Heart left ventricle (tissue), 13 donors: ENCODE data around the gene C10orf62.

Source experiments
- CTCF ChIP-seq, 12 donors: fragments of 200-600 bp; sonication (generic) in 4 of 12; IDR thresholded peaks; one replicate each; pipeline versions ENCODE4 v1.5.0 to v1.8.0; 2018 to 2022; ENCODE audit warnings: antibody characterized with exemption in 12 of 12, mild to moderate bottlenecking in 5 of 12
- POLR2A ChIP-seq, 2 donors: fragments of 450-650 bp; IDR thresholded peaks; one replicate each; pipeline ENCODE4 v1.6.1; 2017; ENCODE audit warnings: antibody characterized with exemption in 2 of 2, mild to moderate bottlenecking in 2 of 2, moderate library complexity in 2 of 2
- donor health status: ischemic (EF 13 %, LVEDD 7.1; RV severe dilation, severe dysfunction).
- donor health status: DM: no; HTN: yes; CAD: no.
- donor health status: DM: no; HTN: no; CAD: no.
- donor health status: ischemic (EF 25% LVEDD 6.9; RV normal size, moderate dysfunction).
- donor health status: ischemic (EF 25% LVEDD 5.7; RV mildly dilated, moderate dysfunction).
- donor health status: ischemic (EF 35%, LVEDD 5.7; RV mildly dilated, moderate dysfunction).
- donor health status: nonischemic (EF 11% LVEDD 7.7; RV severe dilation, severe dysfunction).
- donor health status: DM: yes; HTN: yes; CAD: no.
- donor health status: PGD.
- donor health status: ischemic (EF 29% LVEDD 5.4; RV normal size, mild dysfunction).
- donor health status: nonischemic (EF 23%, LVEDD 6.1; RV moderate dilation, normal function).

DNA sequence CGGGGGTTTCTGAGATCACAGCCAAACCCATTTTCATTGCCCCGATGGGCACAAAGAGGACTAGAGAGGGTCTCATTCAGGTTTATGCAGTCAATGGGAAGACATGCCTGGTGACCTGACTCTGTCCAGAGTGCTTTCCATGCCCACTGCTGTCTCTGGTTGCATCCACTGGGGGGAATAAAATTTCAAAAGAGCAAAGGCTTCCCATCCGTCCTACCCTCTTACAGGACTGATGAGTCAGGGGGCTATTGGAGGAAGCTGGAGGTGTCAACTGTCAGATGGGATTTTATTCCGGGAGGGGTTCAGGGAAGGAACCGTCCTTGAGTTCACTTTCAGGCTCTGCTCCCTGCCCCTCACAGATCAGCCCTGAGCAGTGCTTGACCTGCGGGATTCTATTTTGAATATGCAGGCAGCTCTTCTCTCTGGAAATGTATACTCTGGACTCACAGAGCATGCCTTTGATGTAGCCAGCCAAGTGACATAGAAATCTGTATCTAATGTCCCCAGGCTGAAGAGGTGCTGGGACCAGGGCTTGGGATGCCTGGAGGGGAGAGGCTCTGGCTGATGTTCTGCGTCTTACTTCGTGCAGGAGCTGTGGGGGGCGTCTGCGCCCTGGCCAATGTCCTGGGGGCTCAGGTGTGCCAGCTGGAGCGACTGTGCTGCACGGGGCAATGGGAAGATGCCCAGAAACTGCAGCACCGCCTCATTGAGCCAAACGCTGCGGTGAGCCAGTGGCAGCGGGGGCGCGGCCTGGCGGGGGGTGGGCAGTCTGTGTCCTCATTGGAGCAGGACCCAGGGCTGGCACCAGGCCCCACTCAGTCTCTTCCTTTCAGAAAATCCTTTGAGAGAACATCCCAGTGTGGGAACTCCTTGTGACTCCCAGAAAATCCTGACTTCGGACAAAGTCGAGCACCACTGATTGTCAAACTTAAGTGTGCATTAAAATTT is 12.0 kb downstream of the C10orf62 start:
- TF ChIP-seq CTCF (IDR thresholded peaks at IDR 0.05) (no peak), POLR2A (IDR thresholded peaks at IDR 0.05) (peak in 1 of 2 donors; percentile 17)
